Testis (tissue), 2 donors: ENCODE data around the gene C10orf105.

Source experiments
- CTCF ChIP-seq, 3 experiments: fragments of 450-650 bp in 2 of 3; fragments of 200-600 bp in 1 of 3; sonication (generic) in 1 of 3; IDR thresholded peaks; one replicate each; pipeline ENCODE4 v1.5.1; 2016 to 2019; ENCODE audit warnings: antibody characterized with exemption in 3 of 3, mild to moderate bottlenecking in 2 of 3, moderate library complexity in 1 of 3
- POLR2A ChIP-seq: fragments of 450-650 bp; IDR thresholded peaks from one replicate; pipeline ENCODE4 v1.6.1; 2017; ENCODE audit warnings: antibody characterized with exemption, mild to moderate bottlenecking, moderate library complexity

DNA sequence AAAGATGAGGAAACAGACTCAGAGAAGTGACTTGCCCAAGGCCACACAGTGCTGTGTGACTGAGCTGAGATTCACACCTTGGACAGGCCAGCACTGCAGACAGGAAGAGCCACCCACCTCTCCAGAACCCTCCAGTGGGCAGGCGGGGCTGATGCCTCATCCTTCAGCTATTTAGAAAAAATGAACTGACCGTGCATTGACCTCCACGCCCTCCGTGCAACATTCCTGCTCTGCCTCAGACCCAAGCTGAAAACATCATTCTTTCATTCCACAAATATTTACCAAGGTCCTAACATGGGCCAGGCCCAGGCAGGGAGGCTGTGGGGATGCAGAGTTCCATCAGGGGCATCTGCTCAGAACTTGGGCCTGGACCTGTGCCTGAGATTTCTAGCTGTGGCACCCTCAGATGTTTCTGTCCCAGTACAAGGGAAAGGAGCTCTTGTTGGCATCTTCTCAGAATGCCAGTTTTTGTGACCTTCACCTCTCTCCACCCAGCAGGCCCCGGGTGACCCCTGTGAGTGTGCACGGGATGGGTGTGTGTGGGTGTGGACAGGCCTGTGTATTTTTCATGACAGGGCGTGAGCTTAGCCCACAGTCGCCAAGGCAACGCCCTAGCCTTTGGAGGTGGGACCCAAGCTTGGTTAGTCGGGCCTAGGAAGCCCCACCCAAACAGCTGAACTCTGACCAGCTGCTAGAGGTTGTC is 47.3 kb upstream of the C10orf105 start:
- TF ChIP-seq CTCF (IDR thresholded peaks at IDR 0.05) (no peak), POLR2A (no peak)
